HK-2 (cell line): ENCODE results near the gene PKNOX2.

Experiments used
- DNase-seq: peaks from one replicate; pipeline ENCODE4 v3.0.0-alpha.2; 2018; ENCODE audit not compliant: unreplicated experiment

Gene PKNOX2

GRCh38 chr11:125381499-125382044 lies 217.0 kb downstream of the PKNOX2 start:
- DNase-seq, result no peak

- no peak for DNase-seq
Measured at GRCh38 chr11:125382314-125382791, 217.8 kb downstream of the PKNOX2 start.

GRCh38 chr11:125382822-125383221 lies 218.3 kb downstream of the PKNOX2 start:
- DNase-seq, result no peak

GRCh38 chr11:125384825-125385224 lies 220.3 kb downstream of the PKNOX2 start:
- DNase-seq, result no peak

GRCh38 chr11:125387901-125388300 lies 223.3 kb downstream of the PKNOX2 start:
- no peak for DNase-seq

- DNase-seq, result no peak
Measured at GRCh38 chr11:125388611-125389010, 224.1 kb downstream of the PKNOX2 start.

GRCh38 chr11:125389339-125390166 lies 225.0 kb downstream of the PKNOX2 start:
- no peak for DNase-seq

- no peak for DNase-seq
Measured at GRCh38 chr11:125390946-125391345, 226.4 kb downstream of the PKNOX2 start.

- no peak for DNase-seq
Measured at GRCh38 chr11:125393331-125393730, 228.8 kb downstream of the PKNOX2 start.

GRCh38 chr11:125394296-125394695 lies 229.7 kb downstream of the PKNOX2 start:
- no peak for DNase-seq

- DNase-seq, result no peak
Measured at GRCh38 chr11:125397421-125397820, 232.9 kb downstream of the PKNOX2 start.

GRCh38 chr11:125398475-125398874 lies 233.9 kb downstream of the PKNOX2 start:
- no peak for DNase-seq

GRCh38 chr11:125398994-125399640 lies 234.6 kb downstream of the PKNOX2 start:
- DNase-seq, result no peak

GRCh38 chr11:125399945-125400344 lies 235.4 kb downstream of the PKNOX2 start:
- no peak for DNase-seq

- no peak for DNase-seq
Measured at GRCh38 chr11:125401235-125401634, 236.7 kb downstream of the PKNOX2 start.

GRCh38 chr11:125401746-125402145 lies 237.2 kb downstream of the PKNOX2 start:
- no peak for DNase-seq

GRCh38 chr11:125402435-125402834 lies 237.9 kb downstream of the PKNOX2 start:
- DNase-seq, result no peak

GRCh38 chr11:125404157-125404810 lies 239.7 kb downstream of the PKNOX2 start:
- DNase-seq, result no peak

GRCh38 chr11:125404811-125405790 lies 240.6 kb downstream of the PKNOX2 start:
- DNase-seq, result peak; percentile 57

- no peak for DNase-seq
Measured at GRCh38 chr11:125407046-125407445, 242.5 kb downstream of the PKNOX2 start.

GRCh38 chr11:125408311-125408711 lies 243.8 kb downstream of the PKNOX2 start:
- no peak for DNase-seq
